ENCODE data around the gene CPEB4. TPM values are rescaled to one million over a fixed set of nuclear protein-coding genes. Genes with fewer than 3 reads are reported as not detected.

CPEB4 gene
- total and polyA plus RNA-seq, 9 of the 15 experiments (the other 6 are each of a cell fraction or from before 2014, with no cell fraction given): 7.4 to 21.3 (median 12.4) TPM

DNA sequence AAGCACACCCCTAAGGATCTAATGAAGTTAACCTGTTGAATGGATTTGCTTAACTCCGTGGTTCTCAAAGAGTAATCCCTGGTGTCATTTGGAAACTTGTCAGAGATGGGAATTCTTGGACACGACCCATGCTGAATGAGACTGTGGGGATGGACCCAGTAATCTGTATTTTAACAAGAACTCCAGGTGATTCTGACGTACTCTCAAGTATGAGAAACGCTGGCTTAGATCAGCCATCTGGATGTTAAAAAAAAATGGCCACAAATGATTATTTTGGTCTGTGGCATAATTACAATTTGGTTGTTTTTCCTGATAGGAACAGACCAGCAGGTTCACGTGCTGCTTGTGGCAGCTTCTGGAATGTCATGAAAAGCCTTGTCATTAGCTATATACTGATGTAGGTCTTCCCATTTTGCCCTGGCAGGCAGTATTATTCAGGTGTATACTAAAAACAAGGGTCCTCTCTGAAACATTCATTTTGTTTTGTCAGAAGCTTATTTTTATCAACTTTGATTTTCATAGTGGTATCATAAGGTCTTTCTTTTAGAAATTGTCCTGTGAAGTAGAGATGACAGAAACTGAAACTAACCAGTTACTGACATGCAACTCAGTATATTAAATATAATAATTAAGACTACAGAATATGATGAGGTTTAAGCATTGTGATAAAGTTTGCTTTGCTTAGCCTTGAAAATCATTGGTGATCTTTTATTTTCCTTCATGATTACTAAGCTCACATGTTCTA, 15.4 kb downstream of the CPEB4 start (continued):
- TF ChIP-seq, protein P1, sequence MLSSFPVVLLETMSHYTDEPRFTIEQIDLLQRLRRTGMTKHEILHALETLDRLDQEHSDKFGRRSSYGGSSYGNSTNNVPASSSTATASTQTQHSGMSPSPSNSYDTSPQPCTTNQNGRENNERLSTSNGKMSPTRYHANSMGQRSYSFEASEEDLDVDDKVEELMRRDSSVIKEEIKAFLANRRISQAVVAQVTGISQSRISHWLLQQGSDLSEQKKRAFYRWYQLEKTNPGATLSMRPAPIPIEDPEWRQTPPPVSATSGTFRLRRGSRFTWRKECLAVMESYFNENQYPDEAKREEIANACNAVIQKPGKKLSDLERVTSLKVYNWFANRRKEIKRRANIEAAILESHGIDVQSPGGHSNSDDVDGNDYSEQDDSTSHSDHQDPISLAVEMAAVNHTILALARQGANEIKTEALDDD (IDR thresholded peaks at IDR 0.05): 0 out of 2 replicates have a peak, but pooled peaks have one; percentile 16
- TF ChIP-seq PHF21A (IDR thresholded peaks at IDR 0.05; ENCODE audit: borderline replicate concordance, low read depth) (no peak), RBFOX2 (IDR thresholded peaks at IDR 0.05; ENCODE audit: low read depth, low read length) (no peak), PTBP1 (IDR thresholded peaks at IDR 0.05; ENCODE audit: low read depth, low read length) (no peak), ARHGAP35 (IDR thresholded peaks at IDR 0.05; ENCODE audit: partially characterized antibody) (no peak), HDAC3 (IDR thresholded peaks at IDR 0.05; ENCODE audit: borderline replicate concordance, partially characterized antibody) (no peak)
- TF ChIP-seq, protein P2, sequence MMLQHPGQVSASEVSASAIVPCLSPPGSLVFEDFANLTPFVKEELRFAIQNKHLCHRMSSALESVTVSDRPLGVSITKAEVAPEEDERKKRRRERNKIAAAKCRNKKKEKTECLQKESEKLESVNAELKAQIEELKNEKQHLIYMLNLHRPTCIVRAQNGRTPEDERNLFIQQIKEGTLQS (IDR thresholded peaks at IDR 0.05): no peak
- TF ChIP-seq, protein P2 (CRISPR knock-in tag; conservative IDR thresholded peaks at IDR 0.05): 0 out of 2 replicates have a peak, but pooled peaks have one; percentile 31
- TF ChIP-seq, protein P3, sequence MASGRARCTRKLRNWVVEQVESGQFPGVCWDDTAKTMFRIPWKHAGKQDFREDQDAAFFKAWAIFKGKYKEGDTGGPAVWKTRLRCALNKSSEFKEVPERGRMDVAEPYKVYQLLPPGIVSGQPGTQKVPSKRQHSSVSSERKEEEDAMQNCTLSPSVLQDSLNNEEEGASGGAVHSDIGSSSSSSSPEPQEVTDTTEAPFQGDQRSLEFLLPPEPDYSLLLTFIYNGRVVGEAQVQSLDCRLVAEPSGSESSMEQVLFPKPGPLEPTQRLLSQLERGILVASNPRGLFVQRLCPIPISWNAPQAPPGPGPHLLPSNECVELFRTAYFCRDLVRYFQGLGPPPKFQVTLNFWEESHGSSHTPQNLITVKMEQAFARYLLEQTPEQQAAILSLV (tag; IDR thresholded peaks at IDR 0.05): no peak
